T47D (cell line): ENCODE data around the gene GALNT5.

Source experiments
- DNase-seq, 2 experiments: peaks; one replicate each; pipeline versions ENCODE4 v3.0.0 to v3.0.0-alpha.2; 2011 to 2012; ENCODE audit warnings: low read depth in 1 of 2, low spot score in 1 of 2
- JUND ChIP-seq: IDR thresholded peaks from 2 replicates; pipeline ENCODE4 v1.6.1; 2012; ENCODE audit warnings: low read depth
- in situ Hi-C: cut with HindIII; loops from 2 replicates; pipeline ENCODE4 v1.10.0; 2016; ENCODE audit warnings: low sequenced_read_pairs, low pct_unique_long_range_greater_than_20kb

The GALNT5 gene

GRCh38 chr2:157307021-157307420, 49.5 kb downstream of the GALNT5 start:
- no peak for TF ChIP-seq JUND
- DNase-seq = no peak
- in situ Hi-C loops = no loop called here

DNA sequence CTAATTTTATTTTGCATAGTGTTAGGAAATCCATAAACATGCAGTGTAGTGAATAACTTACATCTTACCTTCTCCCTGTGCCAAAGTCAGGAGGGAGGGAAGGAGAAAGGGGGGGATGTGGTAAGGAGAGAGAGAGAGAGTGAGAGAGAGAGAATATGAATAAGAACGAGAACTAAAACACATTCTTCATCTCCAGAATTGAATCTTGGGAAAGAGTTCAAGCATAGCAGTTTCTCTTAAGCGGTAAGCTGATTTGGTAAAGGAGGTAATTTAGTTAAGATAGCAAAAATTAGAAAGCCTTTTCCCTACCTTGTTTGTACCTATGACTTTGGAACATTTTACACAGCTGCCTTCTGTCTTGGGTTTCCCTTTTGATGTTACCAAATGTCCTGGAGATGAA, 52.4 kb downstream of the GALNT5 start:
- in situ Hi-C loops = no loop called here
- no peak for DNase-seq
- TF ChIP-seq JUND = no peak

DNA sequence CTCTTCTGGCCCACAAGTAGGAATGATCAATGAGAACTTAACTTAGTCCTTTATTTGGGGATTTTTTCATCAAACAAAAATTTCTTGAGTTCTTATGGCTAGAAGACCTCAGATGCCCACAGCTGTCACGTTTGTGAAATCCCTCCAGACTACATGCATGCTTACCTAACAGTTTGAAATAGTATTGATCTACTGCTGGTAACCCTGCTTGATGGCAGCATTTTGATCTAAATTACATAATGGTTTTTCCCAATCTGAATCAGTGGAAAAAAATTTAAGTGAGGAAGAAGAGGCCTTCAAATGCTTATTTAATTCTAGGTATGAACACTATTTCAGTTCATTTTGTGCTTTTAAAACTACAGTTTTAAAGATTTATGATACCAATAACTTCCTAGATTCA, 54.2 kb downstream of the GALNT5 start:
- DNase-seq = no peak
- no peak for TF ChIP-seq JUND
- in situ Hi-C loops = no loop called here

- no peak for DNase-seq
- TF ChIP-seq JUND = no peak
- in situ Hi-C loops = no loop called here
These were observed 55.5 kb downstream of the GALNT5 start for GRCh38 chr2:157312866-157313486.

GRCh38 chr2:157315901-157316300, 58.4 kb downstream of the GALNT5 start:
- TF ChIP-seq JUND = no peak
- in situ Hi-C loops = no loop called here
- DNase-seq = no peak

DNA sequence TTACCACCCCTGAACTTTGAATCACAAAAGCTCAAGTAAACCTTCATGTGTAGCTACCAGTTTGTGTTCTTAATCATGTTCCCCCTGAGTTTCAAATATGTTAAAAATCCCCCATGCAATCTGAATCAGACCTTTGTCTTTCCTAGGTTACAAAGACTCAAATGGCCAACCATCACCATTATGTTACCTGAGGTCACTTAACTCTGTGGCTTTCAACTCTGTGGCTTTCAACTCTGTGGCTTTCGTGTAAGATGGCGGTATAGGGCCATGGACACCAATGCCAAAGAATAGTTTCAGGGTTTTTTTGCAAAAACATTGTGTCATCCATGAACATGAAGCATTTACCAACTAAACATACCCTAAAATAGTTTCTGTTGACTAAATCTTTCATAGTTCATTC, 61.4 kb downstream of the GALNT5 start:
- DNase-seq = no peak
- TF ChIP-seq JUND = no peak
- in situ Hi-C loops = no loop called here

DNA sequence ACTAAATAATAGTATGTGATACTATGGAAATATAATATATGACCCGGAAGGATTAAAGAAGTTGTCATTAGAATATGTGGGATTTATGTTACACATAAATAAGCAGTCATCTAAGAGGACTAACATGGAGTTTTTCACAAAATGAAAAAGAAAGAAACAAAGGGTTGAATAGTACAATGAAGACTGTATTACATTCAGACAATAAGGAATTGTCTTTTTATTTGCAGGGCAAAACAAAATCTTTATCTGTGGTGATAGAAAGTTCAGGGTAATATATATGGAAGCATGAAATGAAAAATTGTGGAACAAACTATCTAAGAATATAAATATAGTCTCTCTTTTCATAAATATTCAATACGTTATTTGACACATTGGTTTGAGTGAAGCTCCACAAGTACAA, 62.3 kb downstream of the GALNT5 start:
- no peak for TF ChIP-seq JUND
- no peak for DNase-seq
- in situ Hi-C loops = no loop called here

GRCh38 chr2:157320409-157320808, 62.9 kb downstream of the GALNT5 start:
- DNase-seq = no peak
- no peak for TF ChIP-seq JUND
- in situ Hi-C loops = no loop called here

GRCh38 chr2:157321466-157321865, 64.0 kb downstream of the GALNT5 start:
- DNase-seq = no peak
- no peak for TF ChIP-seq JUND
- in situ Hi-C loops = no loop called here

DNA sequence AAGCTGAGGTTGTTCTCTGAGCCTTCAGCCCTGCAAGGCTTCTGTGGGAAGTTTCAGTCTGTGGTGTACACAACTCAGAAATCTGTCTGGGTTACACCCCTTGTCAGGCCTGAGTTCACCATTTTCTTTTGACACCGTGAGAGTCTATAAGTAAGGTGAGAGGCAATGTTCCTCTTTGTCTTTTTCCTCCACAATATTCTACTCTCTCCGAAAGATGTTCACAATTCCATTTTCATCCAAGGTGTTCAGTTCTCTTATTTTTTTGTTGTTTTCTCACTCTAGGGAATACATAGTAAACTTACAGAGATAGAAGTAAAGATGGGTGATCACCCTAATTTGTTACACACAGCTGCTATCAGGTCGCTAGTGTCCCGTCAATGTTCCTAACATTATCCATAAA, 64.9 kb downstream of the GALNT5 start:
- in situ Hi-C loops = no loop called here
- DNase-seq = no peak
- no peak for TF ChIP-seq JUND

GRCh38 chr2:157324331-157324843, 66.9 kb downstream of the GALNT5 start:
- in situ Hi-C loops = no loop called here
- no peak for DNase-seq
- no peak for TF ChIP-seq JUND

GRCh38 chr2:157325786-157326185, 68.3 kb downstream of the GALNT5 start, which contains the start of gene ERMN:
Gene ERMN, minus strand, starts transcription at chr2:157325824. Its CDS starts 182 bp downstream, at chr2:157325642.
- in situ Hi-C loops = no loop called here
- no peak for DNase-seq
- TF ChIP-seq JUND = no peak

- TF ChIP-seq JUND = no peak
- in situ Hi-C loops = no loop called here
- no peak for DNase-seq
These were observed 69.2 kb downstream of the GALNT5 start for GRCh38 chr2:157326698-157327097.

DNA sequence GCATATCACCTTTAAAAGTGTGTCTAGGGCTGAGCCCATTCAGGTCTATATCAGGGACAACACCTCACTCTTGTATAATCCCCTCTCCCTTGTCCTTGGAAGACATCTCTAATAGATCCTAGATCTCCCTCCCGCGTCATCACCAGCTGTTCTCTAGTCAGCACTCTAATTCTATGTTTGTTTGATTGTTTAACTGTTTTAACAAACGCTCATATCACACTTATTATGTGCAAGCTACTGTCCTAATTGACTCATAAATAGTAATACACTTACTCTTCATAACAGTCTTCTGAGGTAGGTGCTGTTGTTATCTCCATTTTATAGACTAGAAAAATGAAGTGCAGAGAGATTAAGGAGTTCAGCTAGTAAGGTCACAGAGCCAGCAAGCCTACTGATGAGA, 69.7 kb downstream of the GALNT5 start:
- in situ Hi-C loops = no loop called here
- no peak for DNase-seq
- no peak for TF ChIP-seq JUND
